ENCODE measurements around the gene MIDN.

DNA sequence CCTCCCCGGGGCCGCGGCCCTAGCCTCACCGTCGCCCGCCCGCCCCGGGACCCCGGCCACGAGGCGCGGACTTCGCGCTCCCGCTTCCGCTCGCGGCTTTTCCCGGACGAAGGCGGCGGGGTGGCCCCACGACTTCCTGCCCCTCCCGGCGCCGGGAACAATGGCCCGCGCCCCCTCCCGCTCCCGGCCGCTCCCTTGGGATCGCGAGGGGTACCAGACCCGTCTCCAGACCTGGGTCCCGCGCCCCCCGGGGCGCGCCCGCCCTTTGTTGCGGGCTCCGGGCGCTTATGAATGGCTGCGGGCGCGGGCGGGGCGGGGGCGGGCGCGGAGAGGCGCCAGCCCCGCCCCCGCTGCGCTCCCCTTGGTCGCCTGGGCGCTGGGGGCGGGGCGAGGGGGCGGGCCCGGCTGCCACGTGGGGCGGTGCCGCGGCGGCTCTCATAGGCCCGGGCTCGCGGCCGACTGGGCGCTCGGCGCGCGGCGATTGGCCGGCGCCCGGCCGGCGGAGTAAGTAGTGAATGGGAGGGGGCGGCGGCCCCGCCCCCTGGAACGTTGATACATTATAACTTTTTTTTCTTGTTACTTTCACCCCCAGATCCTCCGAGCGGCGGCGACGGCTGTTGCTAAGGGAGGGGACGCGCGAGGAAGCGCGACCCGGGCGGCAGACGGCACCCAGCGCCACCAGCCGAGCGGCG is 1.1 kb downstream of the MIDN start:
- TF ChIP-seq, protein P1, sequence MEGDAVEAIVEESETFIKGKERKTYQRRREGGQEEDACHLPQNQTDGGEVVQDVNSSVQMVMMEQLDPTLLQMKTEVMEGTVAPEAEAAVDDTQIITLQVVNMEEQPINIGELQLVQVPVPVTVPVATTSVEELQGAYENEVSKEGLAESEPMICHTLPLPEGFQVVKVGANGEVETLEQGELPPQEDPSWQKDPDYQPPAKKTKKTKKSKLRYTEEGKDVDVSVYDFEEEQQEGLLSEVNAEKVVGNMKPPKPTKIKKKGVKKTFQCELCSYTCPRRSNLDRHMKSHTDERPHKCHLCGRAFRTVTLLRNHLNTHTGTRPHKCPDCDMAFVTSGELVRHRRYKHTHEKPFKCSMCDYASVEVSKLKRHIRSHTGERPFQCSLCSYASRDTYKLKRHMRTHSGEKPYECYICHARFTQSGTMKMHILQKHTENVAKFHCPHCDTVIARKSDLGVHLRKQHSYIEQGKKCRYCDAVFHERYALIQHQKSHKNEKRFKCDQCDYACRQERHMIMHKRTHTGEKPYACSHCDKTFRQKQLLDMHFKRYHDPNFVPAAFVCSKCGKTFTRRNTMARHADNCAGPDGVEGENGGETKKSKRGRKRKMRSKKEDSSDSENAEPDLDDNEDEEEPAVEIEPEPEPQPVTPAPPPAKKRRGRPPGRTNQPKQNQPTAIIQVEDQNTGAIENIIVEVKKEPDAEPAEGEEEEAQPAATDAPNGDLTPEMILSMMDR (IDR thresholded peaks at IDR 0.05) = no peak
- peak; percentile 94 to 96 (median 95) for TF ChIP-seq POLR2A (IDR thresholded peaks at IDR 0.05)

Data from body of pancreas (tissue), 4 donors.